A673 (cell line): ENCODE data around the gene CAST. TPM values are rescaled to one million over a fixed set of nuclear protein-coding genes. Genes with fewer than 3 reads are reported as not detected.

Experiments
- BruUV-seq: library from RNA; stranded (reverse); fragments of 400-500 nt; replicated peaks from 2 replicates; lab custom pipeline; 2021; lab: Mats Ljungman, UMichigan
- CTCF ChIA-PET: fragments of 300-600 bp; sonication (Branson Sonifier 250); formaldehyde crosslinking; loops from one replicate; lab custom pipeline; 2022; ENCODE audit warnings: antibody characterized with exemption; lab: Charles Lee
- POLR2A ChIA-PET: fragments of 300-600 bp; sonication (Branson Sonifier 250); formaldehyde crosslinking; loops from one replicate; lab custom pipeline; 2022; ENCODE audit warnings: antibody characterized with exemption; ENCODE audit not compliant: low non-redundant PET; lab: Charles Lee
- DNase-seq: peaks from one replicate; pipeline ENCODE4 v3.0.0-alpha.2; 2015; ENCODE audit warnings: low spot score
- H3K27ac ChIP-seq: fragments of 200-600 bp; sonication (generic); 2 replicates; pipeline ENCODE4 v1.5.1; 2016; ENCODE audit warnings: mixed run types, low read depth, mild to moderate bottlenecking, mixed read lengths, antibody characterized with exemption, low read length; ENCODE audit not compliant: poor library complexity, severe bottlenecking
- H3K27me3 ChIP-seq: fragments of 200-600 bp; sonication (generic); replicated peaks from 2 replicates; pipeline ENCODE4 v1.6.1; 2017; ENCODE audit warnings: mixed run types, low read depth, mild to moderate bottlenecking, mixed read lengths, antibody characterized with exemption, low read length; ENCODE audit not compliant: insufficient read depth, poor library complexity
- H3K36me3 ChIP-seq: fragments of 200-600 bp; sonication (generic); 2 replicates; pipeline ENCODE4 v1.6.1; 2016; ENCODE audit warnings: mixed run types, mild to moderate bottlenecking, mixed read lengths, antibody characterized with exemption, low read length; ENCODE audit not compliant: insufficient read depth, poor library complexity, severe bottlenecking
- H3K4me1 ChIP-seq: fragments of 200-600 bp; sonication (generic); 2 replicates; pipeline ENCODE4 v1.6.1; 2017; ENCODE audit warnings: mixed run types, mild to moderate bottlenecking, mixed read lengths, antibody characterized with exemption, low read length; ENCODE audit not compliant: insufficient read depth, poor library complexity, severe bottlenecking
- H3K4me3 ChIP-seq: fragments of 200-600 bp; sonication (generic); 2 replicates; pipeline ENCODE4 v1.5.1; 2016; ENCODE audit warnings: low read depth, mixed run types, mild to moderate bottlenecking, mixed read lengths, low read length; ENCODE audit not compliant: poor library complexity, severe bottlenecking
- H3K9me3 ChIP-seq: fragments of 200-600 bp; sonication (generic); 2 replicates; pipeline ENCODE4 v1.6.1; 2016; ENCODE audit warnings: mixed run types, low read depth, mild to moderate bottlenecking, mixed read lengths, antibody characterized with exemption, low read length; ENCODE audit not compliant: poor library complexity, severe bottlenecking
- CTCF ChIP-seq: fragments of 300-800, 200-600 bp; sonication (generic); conservative IDR thresholded peaks from 2 replicates; pipeline ENCODE4 v1.5.1; 2017; ENCODE audit warnings: low read depth, mild to moderate bottlenecking, antibody characterized with exemption, low read length, moderate library complexity, mixed read lengths
- EZH2 ChIP-seq: fragments of 200-600 bp; sonication (generic); IDR thresholded peaks from 2 replicates; pipeline ENCODE4 v1.6.1; 2017; ENCODE audit warnings: borderline replicate concordance, low read depth, mild to moderate bottlenecking, mixed read lengths, antibody characterized with exemption, low read length; ENCODE audit not compliant: poor library complexity, severe bottlenecking
- intact Hi-C: fragments of 100-400 bp; cut with micrococcal nuclease; formaldehyde crosslinking; loops from one replicate; pipeline ENCODE4 v1.10.0; 2022; ENCODE audit not compliant: unreplicated experiment
- total RNA-seq: library from RNA; stranded (reverse); gene quantifications from 2 replicates; pipeline ENCODE4 v1.2.3, GENCODE V29; 2021

Gene CAST
- total RNA-seq, 1 experiment from 2014 or later, result 66.8 TPM

DNA sequence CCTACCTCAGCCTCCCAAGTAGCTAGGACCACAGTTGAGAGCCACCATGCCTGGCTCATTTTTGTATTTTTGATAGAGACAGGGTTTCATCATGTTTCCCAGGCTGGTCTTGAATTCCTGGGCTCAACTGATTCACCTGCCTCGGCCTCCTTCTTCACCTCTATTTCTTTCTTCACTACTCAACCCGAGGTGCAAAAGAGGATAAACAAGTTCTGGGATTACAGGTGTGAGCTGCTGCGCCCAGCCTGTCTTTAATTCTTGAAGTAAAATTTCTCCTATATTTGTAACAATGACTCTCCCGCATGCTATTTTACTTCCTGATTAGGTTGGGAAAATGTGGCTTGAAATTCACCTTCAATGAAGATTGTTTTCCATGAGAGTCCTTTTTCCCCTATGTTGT, 46.4 kb downstream of the CAST start:
- H3K4me1 ChIP-seq, result peaks cover 9% of the 10 kb centered on the region
- ChIA-PET POLR2A (no interaction called here), CTCF (no interaction called here)
- H3K9me3 ChIP-seq, result no peaks in the 10 kb centered on the region
- TF ChIP-seq EZH2, result no peak
- no peak for TF ChIP-seq CTCF
- no peak overlapping the region for H3K27ac ChIP-seq
- no peaks in the 10 kb centered on the region for H3K27me3 ChIP-seq
- DNase-seq, result no peak
- no peak overlapping the region for H3K4me3 ChIP-seq
- no peaks in the 10 kb centered on the region for H3K36me3 ChIP-seq
- intact Hi-C loops, result no loop called here
- BruUV-seq, result no TSS peak

GRCh38 chr5:96709152-96709821, 47.1 kb downstream of the CAST start:
- Histone ChIP-seq H3K4me3 (no peak overlapping the region), H3K4me1 (peaks cover 6% of the 10 kb centered on the region), H3K27ac (no peak overlapping the region), H3K36me3 (no peaks in the 10 kb centered on the region), H3K27me3 (no peaks in the 10 kb centered on the region), H3K9me3 (no peaks in the 10 kb centered on the region)
- TF ChIP-seq CTCF, result no peak
- TF ChIP-seq EZH2, result no peak
- ChIA-PET CTCF (interaction anchor here (0.6 kb wide), 1 partner anchor 1610 kb away, joined by 3 read pairs; no protein-coding TSS in a partner anchor), POLR2A (no interaction called here)
- BruUV-seq, result no TSS peak
- intact Hi-C loops, result no loop called here
- DNase-seq, result no peak

GRCh38 chr5:96712100-96712746, 50.0 kb downstream of the CAST start:
- ChIA-PET POLR2A (no interaction called here), CTCF (no interaction called here)
- Histone ChIP-seq H3K27ac (no peak overlapping the region), H3K4me1 (peaks cover 27% of the 10 kb centered on the region), H3K36me3 (no peaks in the 10 kb centered on the region), H3K9me3 (no peaks in the 10 kb centered on the region), H3K27me3 (no peaks in the 10 kb centered on the region), H3K4me3 (no peak overlapping the region)
- TF ChIP-seq EZH2 (no peak), CTCF (no peak)
- intact Hi-C loops, result no loop called here
- DNase-seq, result no peak
- BruUV-seq, result no TSS peak
